ENCODE data around the gene UTP18. TPM values are rescaled to one million over a fixed set of nuclear protein-coding genes. Genes with fewer than 3 reads are reported as not detected.

The UTP18 gene
- total and polyA plus RNA-seq, 2 of the 13 experiments (the other 11 are each of a cell fraction or from before 2014, with no cell fraction given), result 35.2 to 104 TPM

- TF ChIP-seq, protein P1, sequence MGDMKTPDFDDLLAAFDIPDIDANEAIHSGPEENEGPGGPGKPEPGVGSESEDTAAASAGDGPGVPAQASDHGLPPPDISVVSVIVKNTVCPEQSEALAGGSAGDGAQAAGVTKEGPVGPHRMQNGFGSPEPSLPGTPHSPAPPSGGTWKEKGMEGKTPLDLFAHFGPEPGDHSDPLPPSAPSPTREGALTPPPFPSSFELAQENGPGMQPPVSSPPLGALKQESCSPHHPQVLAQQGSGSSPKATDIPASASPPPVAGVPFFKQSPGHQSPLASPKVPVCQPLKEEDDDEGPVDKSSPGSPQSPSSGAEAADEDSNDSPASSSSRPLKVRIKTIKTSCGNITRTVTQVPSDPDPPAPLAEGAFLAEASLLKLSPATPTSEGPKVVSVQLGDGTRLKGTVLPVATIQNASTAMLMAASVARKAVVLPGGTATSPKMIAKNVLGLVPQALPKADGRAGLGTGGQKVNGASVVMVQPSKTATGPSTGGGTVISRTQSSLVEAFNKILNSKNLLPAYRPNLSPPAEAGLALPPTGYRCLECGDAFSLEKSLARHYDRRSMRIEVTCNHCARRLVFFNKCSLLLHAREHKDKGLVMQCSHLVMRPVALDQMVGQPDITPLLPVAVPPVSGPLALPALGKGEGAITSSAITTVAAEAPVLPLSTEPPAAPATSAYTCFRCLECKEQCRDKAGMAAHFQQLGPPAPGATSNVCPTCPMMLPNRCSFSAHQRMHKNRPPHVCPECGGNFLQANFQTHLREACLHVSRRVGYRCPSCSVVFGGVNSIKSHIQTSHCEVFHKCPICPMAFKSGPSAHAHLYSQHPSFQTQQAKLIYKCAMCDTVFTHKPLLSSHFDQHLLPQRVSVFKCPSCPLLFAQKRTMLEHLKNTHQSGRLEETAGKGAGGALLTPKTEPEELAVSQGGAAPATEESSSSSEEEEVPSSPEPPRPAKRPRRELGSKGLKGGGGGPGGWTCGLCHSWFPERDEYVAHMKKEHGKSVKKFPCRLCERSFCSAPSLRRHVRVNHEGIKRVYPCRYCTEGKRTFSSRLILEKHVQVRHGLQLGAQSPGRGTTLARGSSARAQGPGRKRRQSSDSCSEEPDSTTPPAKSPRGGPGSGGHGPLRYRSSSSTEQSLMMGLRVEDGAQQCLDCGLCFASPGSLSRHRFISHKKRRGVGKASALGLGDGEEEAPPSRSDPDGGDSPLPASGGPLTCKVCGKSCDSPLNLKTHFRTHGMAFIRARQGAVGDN (CRISPR knock-in tag; IDR thresholded peaks at IDR 0.05), result no peak
- TF ChIP-seq KLF16 (CRISPR knock-in tag; IDR thresholded peaks at IDR 0.05), result no peak
- no peak for TF ChIP-seq SOX6 (IDR thresholded peaks at IDR 0.05)
- no peak for TF ChIP-seq SOX6 (CRISPR knock-in tag; IDR thresholded peaks at IDR 0.05)
- no peak for TF ChIP-seq HNRNPH1 (optimal IDR thresholded peaks at IDR 0.05; ENCODE audit: low read depth, low read length)
- no peak for TF ChIP-seq PTBP1 (IDR thresholded peaks at IDR 0.05; ENCODE audit: low read depth, low read length, poor library complexity, severe bottlenecking)
- no peak for TF ChIP-seq REST (IDR thresholded peaks at IDR 0.05; ENCODE audit: borderline replicate concordance in 1 of 2, low read depth in 1 of 2, low read length in 2 of 2)
- no peak for TF ChIP-seq ZNF496 (CRISPR knock-in tag; IDR thresholded peaks at IDR 0.05; ENCODE audit: insufficient replicate concordance)
- TF ChIP-seq MTA1 (CRISPR knock-in tag; IDR thresholded peaks at IDR 0.05; ENCODE audit: borderline replicate concordance), result 0 out of 2 replicates have a peak, but pooled peaks have one; percentile 38
- TF ChIP-seq ZNF335 (CRISPR knock-in tag; IDR thresholded peaks at IDR 0.05), result no peak
- no peak for TF ChIP-seq THYN1 (CRISPR knock-in tag; IDR thresholded peaks at IDR 0.05; ENCODE audit: borderline replicate concordance, low read depth)
- no peak for TF ChIP-seq PHF21A (CRISPR knock-in tag; IDR thresholded peaks at IDR 0.05)
- TF ChIP-seq, protein P2, sequence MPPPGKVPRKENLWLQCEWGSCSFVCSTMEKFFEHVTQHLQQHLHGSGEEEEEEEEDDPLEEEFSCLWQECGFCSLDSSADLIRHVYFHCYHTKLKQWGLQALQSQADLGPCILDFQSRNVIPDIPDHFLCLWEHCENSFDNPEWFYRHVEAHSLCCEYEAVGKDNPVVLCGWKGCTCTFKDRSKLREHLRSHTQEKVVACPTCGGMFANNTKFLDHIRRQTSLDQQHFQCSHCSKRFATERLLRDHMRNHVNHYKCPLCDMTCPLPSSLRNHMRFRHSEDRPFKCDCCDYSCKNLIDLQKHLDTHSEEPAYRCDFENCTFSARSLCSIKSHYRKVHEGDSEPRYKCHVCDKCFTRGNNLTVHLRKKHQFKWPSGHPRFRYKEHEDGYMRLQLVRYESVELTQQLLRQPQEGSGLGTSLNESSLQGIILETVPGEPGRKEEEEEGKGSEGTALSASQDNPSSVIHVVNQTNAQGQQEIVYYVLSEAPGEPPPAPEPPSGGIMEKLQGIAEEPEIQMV (CRISPR knock-in tag; IDR thresholded peaks at IDR 0.05; ENCODE audit: low read depth), result no peak
- no peak for TF ChIP-seq HNF4G (IDR thresholded peaks at IDR 0.05; ENCODE audit: borderline replicate concordance, low read depth, low read length)
- no peak for TF ChIP-seq HNF4G (CRISPR knock-in tag; IDR thresholded peaks at IDR 0.05; ENCODE audit: borderline replicate concordance, low read depth)
- TF ChIP-seq SP4 (CRISPR knock-in tag; IDR thresholded peaks at IDR 0.05), result no peak
- no peak; the same call in 1 of the 2 replicates for TF ChIP-seq GMEB2 (CRISPR knock-in tag; IDR thresholded peaks at IDR 0.05; ENCODE audit: low read depth)
Observed at GRCh38 chr17:51259564-51260236, 646 bp upstream of the UTP18 start, which contains the start of gene MBTD1 (continued).

All from HepG2 (cell line).